HepG2 (cell line): ENCODE results near the gene GPR173. TPM values are rescaled to one million over a fixed set of nuclear protein-coding genes. Genes with fewer than 3 reads are reported as not detected.

ENCODE experiments used
- ATAC-seq: fragments of 200-7000 bp; cut with Tn5 transposase; 3 replicates; pipeline ENCODE4 v1.9.1; 2020; ENCODE audit warnings: mild to moderate bottlenecking, moderate library complexity
- Bru-seq: library from RNA; stranded (reverse); fragments of 400-500 nt; gene quantifications from one replicate; lab custom pipeline; 2021; lab: Mats Ljungman, UMichigan
- BruChase-seq, 2 experiments: library from RNA; stranded (reverse); fragments of 400-500 nt; gene quantifications; one replicate each; lab custom pipeline; 2021; lab: Mats Ljungman, UMichigan
- BruUV-seq: library from RNA; stranded (reverse); fragments of 400-500 nt; replicated peaks from 2 replicates; lab custom pipeline; 2021; lab: Mats Ljungman, UMichigan
- CTCF ChIA-PET: fragments of 300-600 bp; formaldehyde crosslinking; extraction: SDS; loops from one replicate; lab custom pipeline; 2021; ENCODE audit warnings: low total read pairs, inconsistent platforms, low intra/inter-chr PET ratio; lab: Yijun Ruan, JAX
- POLR2A ChIA-PET: fragments of 350-600 bp; sonication (Branson Sonifier 250); formaldehyde crosslinking; loops from one replicate; lab custom pipeline; 2020; ENCODE audit warnings: antibody characterized with exemption, inconsistent platforms; lab: Yijun Ruan, JAX
- DNase-seq: peaks from one replicate; pipeline ENCODE4 v3.0.0-alpha.2; 2015; ENCODE audit warnings: low spot score
- FAIRE-seq: peaks from 3 replicates; lab custom pipeline; 2011; peaks lifted over from hg19 to GRCh38; lab: Jason Lieb, UNC
- H2AFZ ChIP-seq: one replicate; pipeline ENCODE4 v1.6.1; 2011; ENCODE audit warnings: low read length, inconsistent platforms
- H3K27ac ChIP-seq: fragments of 300-600 bp; 3 replicates; pipeline ENCODE4 v1.8.0; 2011; ENCODE audit warnings: mixed run types, mild to moderate bottlenecking, mixed read lengths, low read length, inconsistent platforms; ENCODE audit not compliant: insufficient read depth; ENCODE audit errors: extremely low read length
- H3K27me3 ChIP-seq, 2 experiments: fragments of 200-600 bp in 1 of 2; 2 replicates in 1 of 2; 3 replicates in 1 of 2; pipeline versions ENCODE4 v1.6.0 to v1.8.0; 2011; ENCODE audit warnings: low read length in 2 of 2, mild to moderate bottlenecking in 2 of 2, moderate library complexity in 2 of 2, inconsistent platforms in 1 of 2; ENCODE audit not compliant: insufficient read depth in 2 of 2, control insufficient read depth in 1 of 2
- H3K36me3 ChIP-seq, 2 experiments: fragments of 200-600 bp in 1 of 2; replicated peaks in 1 of 2; 2 replicates in 1 of 2; 3 replicates in 1 of 2; pipeline versions ENCODE4 v1.5.1 to v1.8.0; 2011; ENCODE audit warnings: low read length in 2 of 2, inconsistent platforms in 1 of 2; ENCODE audit not compliant: insufficient read depth in 2 of 2, control insufficient read depth in 1 of 2
- H3K4me1 ChIP-seq: 2 replicates; pipeline ENCODE4 v1.5.1; 2012; ENCODE audit warnings: low read length, inconsistent platforms; ENCODE audit not compliant: insufficient read depth
- H3K4me2 ChIP-seq: 2 replicates; pipeline ENCODE4 v1.6.0; 2011; ENCODE audit warnings: low read depth, low read length, inconsistent platforms
- H3K4me3 ChIP-seq, 3 experiments: fragments of 200-600 bp in 1 of 3; sonication (generic), shearing (Covaris generic) in 1 of 3; replicated peaks in 1 of 3; 2 replicates each; pipeline ENCODE4 v1.5.1; 2011 to 2016; ENCODE audit warnings: low read length in 3 of 3, inconsistent platforms in 2 of 3, low read depth in 2 of 3, mild to moderate bottlenecking in 2 of 3, control low read depth in 1 of 3, mixed read lengths in 1 of 3; ENCODE audit not compliant: insufficient read depth in 1 of 3
- H3K79me2 ChIP-seq: one replicate; pipeline ENCODE4 v1.6.1; 2011; ENCODE audit warnings: low read length, inconsistent platforms; ENCODE audit not compliant: insufficient read depth
- H3K9ac ChIP-seq: 2 replicates; pipeline ENCODE4 v1.6.0; 2011; ENCODE audit warnings: mild to moderate bottlenecking, low read depth, low read length, inconsistent platforms; ENCODE audit not compliant: insufficient read depth
- H3K9me3 ChIP-seq: 2 replicates; pipeline ENCODE4 v1.5.1; 2012; ENCODE audit warnings: mild to moderate bottlenecking, low read length
- H4K20me1 ChIP-seq: 2 replicates; pipeline ENCODE4 v1.6.0; 2011; ENCODE audit warnings: inconsistent platforms, mild to moderate bottlenecking, low read length, moderate library complexity; ENCODE audit not compliant: insufficient read depth
- AGO2 ChIP-seq: fragments of 200-400 bp; formaldehyde crosslinking; optimal IDR thresholded peaks from 2 replicates; pipeline ENCODE3; 2017; ENCODE audit warnings: mild to moderate bottlenecking, low read depth, low read length, moderate library complexity
- DR1 ChIP-seq: sonication (generic); formaldehyde crosslinking; IDR thresholded peaks from 2 replicates; pipeline ENCODE4 v1.8.0; 2021; ENCODE audit warnings: mild to moderate bottlenecking, missing genetic modification reagents, inconsistent platforms
- NFYC ChIP-seq: IDR thresholded peaks from 2 replicates; pipeline ENCODE4 v1.6.1; 2016; ENCODE audit warnings: missing genetic modification reagents, missing compliant biosample characterization
- RBAK ChIP-seq: sonication (generic); formaldehyde crosslinking; IDR thresholded peaks from 2 replicates; pipeline ENCODE4 v1.5.1; 2020; ENCODE audit warnings: mild to moderate bottlenecking, missing genetic modification reagents
- ZNF263 ChIP-seq: sonication (generic); formaldehyde crosslinking; IDR thresholded peaks from 2 replicates; pipeline ENCODE4 v1.4.0; 2020; ENCODE audit warnings: missing genetic modification reagents
- ZNF556 ChIP-seq: sonication (generic); formaldehyde crosslinking; IDR thresholded peaks from 2 replicates; pipeline ENCODE4 v1.4.0; 2020; ENCODE audit warnings: mild to moderate bottlenecking, missing genetic modification reagents, borderline replicate concordance
- ZNF614 ChIP-seq: IDR thresholded peaks from 2 replicates; pipeline ENCODE4 v1.6.1; 2018; ENCODE audit warnings: missing biosample characterization, missing genetic modification reagents, inconsistent platforms, borderline replicate concordance
- ZNF678 ChIP-seq: sonication (generic); formaldehyde crosslinking; IDR thresholded peaks from 2 replicates; pipeline ENCODE4 v1.4.0; 2020; ENCODE audit warnings: mild to moderate bottlenecking, missing genetic modification reagents
- WGBS: methylation state at CpG from one replicate; pipeline ENCODE4 v1.1.6; 2017; ENCODE audit warnings: low lambda C conversion rate; 5-methylcytosine and 5-hydroxymethylcytosine counted together
- in situ Hi-C: cut with HindIII; loops from 2 replicates; pipeline ENCODE4 v1.10.0; 2017; ENCODE audit warnings: low pct_unique_long_range_greater_than_20kb; ENCODE audit not compliant: extremely low pct_ligation_motif_present
- intact Hi-C: fragments of 100-400 bp; cut with micrococcal nuclease; formaldehyde crosslinking; loops from one replicate; pipeline ENCODE4 v1.10.0; 2022; ENCODE audit not compliant: unreplicated experiment
- long read RNA-seq, 2 experiments: library from RNA in 1 of 2; library from polyadenylated mRNA in 1 of 2; stranded (forward) in 1 of 2; unstranded in 1 of 2; transcript quantifications; one replicate each; pipeline ENCODE4 v2.0.0, GENCODE V29; 2019 to 2022
- polyA minus RNA-seq, 3 experiments: library from RNA; depleted of rRNA, polyadenylated mRNA; stranded (reverse); fragments of >200 nt; gene quantifications; 2 replicates each; pipeline ENCODE4 v1.2.3, GENCODE V29; 2011; ENCODE audit warnings: low replicate concordance in 1 of 3
- polyA plus RNA-seq, 8 experiments: library from polyadenylated mRNA; depleted of rRNA in 3 of 8; stranded (reverse) in 7 of 8; unstranded in 1 of 8; fragments of >200 nt; fragmentation: Illumina TruSeq in 4 of 8; extraction: Trizol in 4 of 8; gene quantifications; 2 replicates each; pipeline versions ENCODE4 v1.2.1 to v1.2.3, GENCODE V29; 2011 to 2016; ENCODE audit warnings: low read depth in 4 of 8, missing spikeins in 1 of 8, mixed read lengths in 1 of 8; ENCODE audit not compliant: insufficient read depth in 1 of 8
- total RNA-seq, 5 experiments: library from RNA; depleted of rRNA; stranded (reverse); fragments of >200 nt; fragmentation: Illumina TruSeq; extraction: Trizol; gene quantifications; 2 replicates each; pipeline ENCODE4 v1.2.3, GENCODE V29; 2016; ENCODE audit warnings: low read depth in 1 of 5
- TF ChIP-seq, protein P1 (sequence below): sonication (generic); formaldehyde crosslinking; IDR thresholded peaks from 2 replicates; pipeline ENCODE4 v1.5.0; 2020; ENCODE audit warnings: mild to moderate bottlenecking, missing genetic modification reagents
- TF ChIP-seq, protein P2 (sequence below): sonication (generic); formaldehyde crosslinking; IDR thresholded peaks from 2 replicates; pipeline ENCODE4 v1.8.0; 2022; ENCODE audit warnings: mild to moderate bottlenecking, missing genetic modification reagents, moderate library complexity

GPR173 gene, protein sequence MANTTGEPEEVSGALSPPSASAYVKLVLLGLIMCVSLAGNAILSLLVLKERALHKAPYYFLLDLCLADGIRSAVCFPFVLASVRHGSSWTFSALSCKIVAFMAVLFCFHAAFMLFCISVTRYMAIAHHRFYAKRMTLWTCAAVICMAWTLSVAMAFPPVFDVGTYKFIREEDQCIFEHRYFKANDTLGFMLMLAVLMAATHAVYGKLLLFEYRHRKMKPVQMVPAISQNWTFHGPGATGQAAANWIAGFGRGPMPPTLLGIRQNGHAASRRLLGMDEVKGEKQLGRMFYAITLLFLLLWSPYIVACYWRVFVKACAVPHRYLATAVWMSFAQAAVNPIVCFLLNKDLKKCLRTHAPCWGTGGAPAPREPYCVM
- not detected in 2 replicates for total RNA-seq (2016; rRNA removed; fragmentation: Illumina TruSeq; extraction: Trizol)
- not detected in 2 replicates for total RNA-seq (2016; cell fraction: cytosol; rRNA removed; fragmentation: Illumina TruSeq; extraction: Trizol; ENCODE audit: low read depth)
- 0.06 TPM in 1 of 2 replicates, not detected in the other for total RNA-seq (2016; cell fraction: insoluble cytoplasmic fraction; rRNA removed; fragmentation: Illumina TruSeq; extraction: Trizol)
- total RNA-seq (2016; cell fraction: membrane; rRNA removed; fragmentation: Illumina TruSeq; extraction: Trizol): 0.03 TPM in 1 of 2 replicates, not detected in the other
- total RNA-seq (2016; cell fraction: nucleus; rRNA removed; fragmentation: Illumina TruSeq; extraction: Trizol): not detected in 2 replicates
- polyA plus RNA-seq (2011; rRNA removed): 0.04 and 0.10 TPM in 2 replicates
- 0.03 and 0.05 TPM in 2 replicates for polyA plus RNA-seq (2011; cell fraction: cytosol; rRNA removed)
- 0.28 and 0.32 TPM in 2 replicates for polyA plus RNA-seq (2011; cell fraction: nucleus; rRNA removed)
- 0.07 and 0.30 TPM in 2 replicates for polyA plus RNA-seq (2012)
- polyA plus RNA-seq (2016; cell fraction: cytosol; fragmentation: Illumina TruSeq; extraction: Trizol; ENCODE audit: low read depth): not detected in 2 replicates
- 0.05 TPM in 1 of 2 replicates, not detected in the other for polyA plus RNA-seq (2016; cell fraction: insoluble cytoplasmic fraction; fragmentation: Illumina TruSeq; extraction: Trizol; ENCODE audit: low read depth)
- not detected in 2 replicates for polyA plus RNA-seq (2016; cell fraction: membrane; fragmentation: Illumina TruSeq; extraction: Trizol; ENCODE audit: low read depth)
- 0.13 and 0.23 TPM in 2 replicates for polyA plus RNA-seq (2016; cell fraction: nucleus; fragmentation: Illumina TruSeq; extraction: Trizol; ENCODE audit: insufficient read depth, low read depth)
- 0.28 and 1.3 TPM in 2 replicates for polyA minus RNA-seq (2011; rRNA and poly(A)+ RNA removed; ENCODE audit: low replicate concordance)
- polyA minus RNA-seq (2011; cell fraction: cytosol; rRNA and poly(A)+ RNA removed): not detected in 2 replicates
- 0.12 TPM in 1 of 2 replicates, not detected in the other for polyA minus RNA-seq (2011; cell fraction: nucleus; rRNA and poly(A)+ RNA removed)
- percentile 22 among the genes with signal in this experiment for Bru-seq, nascent RNA
- BruChase-seq, experiment 1, labeled RNA remaining after a 6-hour chase: percentile 22 among the genes with signal in this experiment
- BruChase-seq, experiment 2, labeled RNA remaining after a 2-hour chase: percentile 25 among the genes with signal in this experiment
- long read RNA-seq, experiment 1: 0 reads
- long read RNA-seq, experiment 2: 0 reads

DNA sequence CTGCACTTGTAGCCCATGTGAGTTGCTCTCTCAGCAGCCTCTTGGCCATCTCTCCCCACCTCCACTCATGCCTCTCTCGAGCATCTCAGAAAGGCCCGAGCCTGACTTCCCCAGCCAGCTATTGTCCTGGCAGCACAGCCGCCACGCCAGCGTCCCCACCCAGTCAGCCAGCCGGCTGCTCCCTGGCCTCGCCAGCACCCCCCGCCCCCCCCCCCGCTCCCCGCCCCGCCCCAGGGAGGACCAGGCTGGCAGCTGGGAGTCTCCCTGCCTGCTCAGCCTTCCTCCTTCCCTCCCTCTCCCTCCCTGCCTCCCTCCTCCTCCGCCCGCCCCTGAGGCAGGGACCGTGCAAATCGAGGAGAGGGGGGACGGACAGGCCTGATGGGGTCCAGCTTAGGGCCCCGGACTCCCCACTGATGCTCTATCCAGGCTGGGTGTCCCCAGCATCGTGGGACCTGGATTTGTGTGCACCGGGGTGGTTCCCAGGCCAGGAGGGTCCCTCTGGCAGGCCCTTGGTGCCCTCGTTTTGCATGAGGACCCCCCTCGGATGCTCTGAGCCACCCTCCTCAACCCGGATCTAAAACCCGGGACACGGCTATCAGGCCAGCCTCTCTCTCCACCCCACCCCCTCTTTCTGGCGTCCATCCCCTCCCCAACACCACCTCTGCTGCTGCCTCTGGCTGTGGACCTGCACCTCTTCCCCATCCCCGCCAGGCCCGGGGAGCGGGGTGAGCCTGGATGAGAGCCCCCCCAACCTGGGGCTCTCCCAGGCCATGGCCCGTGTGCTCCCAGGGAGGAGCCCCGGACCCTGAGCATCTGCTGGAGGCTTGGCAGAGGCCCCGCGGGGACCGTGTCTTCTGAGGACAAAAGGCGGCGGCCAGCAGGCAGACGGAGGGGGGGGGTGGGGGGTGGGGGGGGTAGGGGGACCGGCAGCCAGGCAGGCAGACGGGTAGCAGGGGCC, at the start of gene GPR173:
Gene GPR173, plus strand, starts transcription at position 621 of the 958 bp plus-strand sequence. CDS start 27,833 bp downstream, outside the sequence.
- Histone ChIP-seq H4K20me1 (no peaks in the 10 kb centered on the region), H3K27ac (no peak within 1 kb of the TSS), H3K27me3 (no peaks in the 10 kb centered on the region), H3K9me3 (no peaks in the 10 kb centered on the region), H2AFZ (no peak within 1 kb of the TSS), H3K4me1 (no peaks in the 10 kb centered on the region), H3K79me2 (no peaks in the 10 kb centered on the region), H3K9ac (no peak within 1 kb of the TSS), H3K4me3 (peak within 1 kb of the TSS in 2 of 3 experiments; percentile 16 to 23; a peak in 2 of 6 replicates), H3K36me3 (no peaks in the 10 kb centered on the region), H3K4me2 (no peak within 1 kb of the TSS)
- no TSS peak for BruUV-seq
- no peak for FAIRE-seq
- ChIA-PET POLR2A (no interaction called here), CTCF (no interaction called here)
- 0% methylated on average over 4 of the region's 38 CpGs for WGBS
- intact Hi-C loops (loop anchor here (2.0 kb wide), 1 partner anchor 52 kb away; no protein-coding TSS in a partner anchor), in situ Hi-C loops (no loop called here)
- DNase-seq: no peak
- ATAC-seq: no peak
- TF ChIP-seq, protein P1, sequence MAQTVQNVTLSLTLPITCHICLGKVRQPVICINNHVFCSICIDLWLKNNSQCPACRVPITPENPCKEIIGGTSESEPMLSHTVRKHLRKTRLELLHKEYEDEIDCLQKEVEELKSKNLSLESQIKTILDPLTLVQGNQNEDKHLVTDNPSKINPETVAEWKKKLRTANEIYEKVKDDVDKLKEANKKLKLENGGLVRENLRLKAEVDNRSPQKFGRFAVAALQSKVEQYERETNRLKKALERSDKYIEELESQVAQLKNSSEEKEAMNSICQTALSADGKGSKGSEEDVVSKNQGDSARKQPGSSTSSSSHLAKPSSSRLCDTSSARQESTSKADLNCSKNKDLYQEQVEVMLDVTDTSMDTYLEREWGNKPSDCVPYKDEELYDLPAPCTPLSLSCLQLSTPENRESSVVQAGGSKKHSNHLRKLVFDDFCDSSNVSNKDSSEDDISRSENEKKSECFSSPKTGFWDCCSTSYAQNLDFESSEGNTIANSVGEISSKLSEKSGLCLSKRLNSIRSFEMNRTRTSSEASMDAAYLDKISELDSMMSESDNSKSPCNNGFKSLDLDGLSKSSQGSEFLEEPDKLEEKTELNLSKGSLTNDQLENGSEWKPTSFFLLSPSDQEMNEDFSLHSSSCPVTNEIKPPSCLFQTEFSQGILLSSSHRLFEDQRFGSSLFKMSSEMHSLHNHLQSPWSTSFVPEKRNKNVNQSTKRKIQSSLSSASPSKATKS (CRISPR knock-in tag): no peak
- TF ChIP-seq AGO2: no peak
- no peak for TF ChIP-seq RBAK (CRISPR knock-in tag)
- TF ChIP-seq ZNF263 (CRISPR knock-in tag): 0 out of 2 replicates have a peak, but pooled peaks have one; percentile 15
- TF ChIP-seq ZNF678 (CRISPR knock-in tag): no peak
- no peak for TF ChIP-seq ZNF614 (CRISPR knock-in tag)
- TF ChIP-seq NFYC: no peak
- no peak for TF ChIP-seq DR1 (CRISPR knock-in tag)
- no peak for TF ChIP-seq ZNF556
- TF ChIP-seq, protein P2, sequence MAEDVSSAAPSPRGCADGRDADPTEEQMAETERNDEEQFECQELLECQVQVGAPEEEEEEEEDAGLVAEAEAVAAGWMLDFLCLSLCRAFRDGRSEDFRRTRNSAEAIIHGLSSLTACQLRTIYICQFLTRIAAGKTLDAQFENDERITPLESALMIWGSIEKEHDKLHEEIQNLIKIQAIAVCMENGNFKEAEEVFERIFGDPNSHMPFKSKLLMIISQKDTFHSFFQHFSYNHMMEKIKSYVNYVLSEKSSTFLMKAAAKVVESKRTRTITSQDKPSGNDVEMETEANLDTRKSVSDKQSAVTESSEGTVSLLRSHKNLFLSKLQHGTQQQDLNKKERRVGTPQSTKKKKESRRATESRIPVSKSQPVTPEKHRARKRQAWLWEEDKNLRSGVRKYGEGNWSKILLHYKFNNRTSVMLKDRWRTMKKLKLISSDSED (CRISPR knock-in tag): no peak
